Stimulated activated CD8-positive, alpha-beta memory T cell treated with anti-CD3 and anti-CD28 coated beads, Interleukin-4, amount 100 ng/mL, for 1 hour (primary cell): Measurements from ENCODE around the gene FEZF1.

Experiments used
- DNase-seq, 2 donors: peaks; one replicate each; pipeline ENCODE4 v3.0.0-alpha.2; 2020; ENCODE audit warnings: low read depth in 2 of 2, low spot score in 1 of 2

FEZF1 gene

DNA sequence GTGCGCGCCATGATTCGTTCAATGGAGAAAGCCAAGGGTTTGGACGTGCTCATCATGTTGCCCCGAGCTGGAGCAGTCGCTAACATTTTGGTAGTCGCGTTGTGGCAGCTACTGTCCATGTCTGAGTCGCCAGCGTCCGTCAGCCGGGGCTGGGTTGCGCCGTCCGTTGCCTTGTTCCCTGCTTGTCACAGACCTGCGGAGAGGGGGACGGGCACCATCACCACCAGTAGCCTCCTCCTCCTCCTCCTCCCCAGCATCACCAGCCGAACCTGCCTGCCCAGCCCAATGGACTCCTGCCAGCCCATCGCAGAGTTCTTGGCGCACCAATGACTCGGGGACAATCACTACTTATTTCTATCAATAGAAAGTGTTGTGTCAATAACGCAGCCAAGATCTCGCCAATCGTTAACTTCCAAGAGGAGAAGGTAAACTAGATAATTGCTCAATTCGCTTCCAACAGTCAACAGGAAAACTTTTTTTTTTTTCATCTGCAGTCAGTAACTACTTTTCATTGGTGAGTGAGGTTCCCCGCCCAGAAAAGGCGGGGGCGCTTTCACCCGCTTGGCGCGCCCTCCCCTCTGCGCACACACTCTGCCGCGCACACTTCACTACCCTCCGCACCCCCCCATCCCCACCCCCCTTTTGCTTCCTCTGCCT is at the start of gene FEZF1:
TSS of gene FEZF1 (minus strand) at position 432 of the 657 bp plus-strand sequence. CDS start at position 119, 313 bp downstream.
- DNase-seq = no peak

DNA sequence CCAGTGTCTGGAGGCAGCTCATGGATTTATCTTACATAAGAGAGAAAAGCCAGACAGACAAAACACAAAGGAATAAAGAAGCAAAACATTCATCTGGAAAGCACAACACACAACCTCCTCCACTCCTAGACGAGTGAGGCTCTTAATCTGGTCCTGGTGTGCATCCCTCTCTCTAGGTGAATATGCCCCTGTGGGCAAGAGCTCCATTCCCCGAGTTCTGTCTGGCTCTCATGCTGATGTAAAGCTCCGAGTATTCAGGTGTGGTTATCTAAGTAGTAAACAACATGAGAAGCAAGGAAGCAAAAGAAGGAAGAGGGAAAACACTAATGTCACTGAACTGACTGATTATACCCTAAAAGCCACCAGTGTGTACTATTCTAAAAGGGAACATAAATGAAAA is 47.9 kb upstream of the FEZF1 start:
- no peak for DNase-seq

DNA sequence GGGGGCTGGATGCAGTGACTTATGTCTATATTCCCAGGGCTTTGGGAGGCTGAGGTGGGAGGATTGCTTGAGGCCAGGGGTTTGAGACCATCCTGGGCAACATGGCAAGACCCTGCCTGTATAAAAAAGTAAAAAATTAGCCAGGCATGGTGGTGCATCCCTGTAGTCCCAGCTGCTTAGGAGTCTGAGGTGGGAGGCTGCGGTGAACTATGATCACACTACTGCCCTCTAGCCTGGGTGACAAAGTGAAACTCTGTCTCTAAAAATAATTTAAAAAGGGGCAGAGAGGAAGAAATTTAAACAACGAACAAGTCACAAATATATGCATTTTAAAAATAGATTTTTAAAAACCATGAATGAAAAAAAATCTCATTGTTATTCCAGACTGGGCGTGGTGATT is 46.2 kb upstream of the FEZF1 start:
- no peak for DNase-seq

DNA sequence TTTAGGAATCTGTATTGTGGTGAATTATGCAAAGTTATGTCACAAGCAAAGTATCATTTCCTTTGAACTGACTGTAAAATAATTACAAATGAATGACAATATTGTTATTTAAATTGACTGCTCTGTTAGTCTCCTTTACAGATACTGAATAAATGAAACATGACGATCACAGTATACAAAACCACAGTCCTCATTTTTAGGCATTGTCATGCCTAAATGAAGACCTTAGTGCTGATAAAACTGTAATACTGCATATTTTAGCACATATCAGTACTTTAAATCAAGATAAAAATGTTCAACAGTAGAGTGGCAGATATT is 39.7 kb upstream of the FEZF1 start:
- no peak for DNase-seq

GRCh38 chr7:122343601-122344302 is 39.2 kb upstream of the FEZF1 start:
- no peak for DNase-seq

- no peak for DNase-seq
Measured at GRCh38 chr7:122340427-122340826, 35.9 kb upstream of the FEZF1 start.

DNA sequence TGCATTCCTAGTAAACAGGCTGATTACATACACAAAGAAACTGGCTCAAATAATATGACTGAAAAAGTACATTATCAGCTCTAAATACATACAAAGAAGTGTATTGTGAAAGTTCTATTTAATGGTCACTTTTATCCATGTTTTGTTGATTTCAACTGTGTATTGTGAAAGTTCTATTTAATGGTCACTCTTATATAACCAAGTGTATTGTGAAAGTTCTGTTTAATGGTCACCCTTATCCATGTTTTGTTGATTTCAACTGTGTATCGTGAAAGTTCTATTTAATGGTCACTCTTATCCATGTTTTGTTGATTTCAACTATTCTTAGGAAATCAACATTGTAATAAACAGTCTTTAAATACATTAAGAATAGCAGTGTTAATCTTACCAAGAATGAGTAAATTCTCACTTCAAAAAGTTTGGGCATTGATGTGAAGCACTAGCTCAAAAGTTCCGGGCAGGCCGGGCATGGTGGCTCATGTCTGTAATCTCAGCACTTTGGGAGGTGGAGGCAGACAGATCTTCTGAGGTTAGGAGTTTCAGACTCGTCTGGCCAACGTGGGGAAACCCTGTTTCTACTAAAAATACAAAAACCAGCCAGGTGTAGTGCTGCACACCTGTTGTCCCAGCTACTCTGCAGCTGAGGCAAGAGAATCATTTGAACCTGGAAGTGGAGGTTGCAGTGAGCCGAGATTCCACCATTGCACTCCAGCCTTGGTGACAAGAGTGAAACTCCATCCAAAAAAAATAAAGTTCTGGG is 34.8 kb upstream of the FEZF1 start:
- no peak for DNase-seq

DNA sequence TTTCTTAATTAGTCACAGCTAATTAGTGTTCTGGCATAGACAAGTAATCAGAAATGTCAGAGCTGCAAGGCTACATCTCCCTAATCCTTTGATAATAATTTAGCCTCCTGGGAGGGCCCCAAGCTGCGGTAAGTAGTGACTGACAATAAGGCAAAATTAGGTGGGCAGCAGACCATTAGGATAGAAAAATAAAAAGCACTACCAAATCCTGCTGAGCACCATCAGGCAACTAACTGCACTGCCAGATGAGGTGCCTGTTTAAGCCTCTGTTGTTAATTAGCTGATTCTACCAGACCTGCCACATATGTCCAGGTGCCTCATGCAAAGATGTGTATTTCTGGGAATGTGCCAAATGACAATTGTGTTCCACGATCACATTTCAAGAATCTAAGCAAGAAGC is 32.5 kb upstream of the FEZF1 start:
- DNase-seq = no peak

- no peak for DNase-seq
Measured at GRCh38 chr7:122329145-122329802, 24.7 kb upstream of the FEZF1 start.

- no peak for DNase-seq
Measured at GRCh38 chr7:122327969-122328368, 23.4 kb upstream of the FEZF1 start.

- DNase-seq = no peak
Measured at GRCh38 chr7:122316467-122317388, 12.2 kb upstream of the FEZF1 start.

DNA sequence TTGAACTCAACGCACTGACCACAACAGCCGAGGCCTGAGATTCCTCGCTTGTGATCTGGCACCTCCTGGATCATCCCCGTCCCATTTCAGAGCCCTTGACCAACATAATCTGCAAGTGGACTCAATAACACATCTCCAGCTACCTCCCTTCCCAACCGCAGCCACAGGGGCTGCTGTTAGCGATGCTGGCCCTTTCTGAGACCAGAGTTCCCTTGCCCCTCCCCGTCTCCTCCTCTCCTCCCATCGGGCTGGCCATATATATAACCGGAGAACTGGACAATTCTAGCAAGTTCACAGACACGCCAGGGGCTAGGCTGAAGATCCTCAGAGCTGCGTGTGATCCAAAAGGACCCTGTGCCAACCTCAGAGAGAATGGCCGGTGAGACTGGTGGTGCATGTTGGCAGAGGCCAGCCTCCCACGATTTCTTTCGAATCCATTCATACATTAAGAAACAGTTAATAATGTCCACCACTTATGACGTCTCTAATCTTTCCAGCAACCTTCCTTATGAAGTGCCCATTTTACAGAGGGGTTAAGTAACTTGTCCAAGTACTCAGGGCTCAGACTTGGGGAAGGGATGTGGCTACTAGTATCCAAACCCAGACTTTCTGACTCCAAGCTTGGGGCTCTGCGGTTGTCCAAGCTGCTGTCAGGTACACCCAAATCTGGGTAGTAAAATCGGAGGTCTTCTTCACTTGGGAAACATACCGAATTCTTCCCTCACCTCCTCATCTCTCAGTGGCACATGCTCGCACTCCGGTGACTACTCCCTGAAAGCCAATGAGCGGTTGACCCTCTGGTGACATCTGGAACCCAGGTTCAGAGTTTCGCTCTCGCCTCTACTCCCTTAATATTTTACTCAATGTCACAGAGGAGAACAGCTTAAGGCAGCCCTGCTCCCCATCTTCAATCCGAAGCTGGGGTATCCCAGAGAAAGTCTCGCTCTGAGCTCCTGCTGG is 11.2 kb upstream of the FEZF1 start:
- DNase-seq = no peak

DNA sequence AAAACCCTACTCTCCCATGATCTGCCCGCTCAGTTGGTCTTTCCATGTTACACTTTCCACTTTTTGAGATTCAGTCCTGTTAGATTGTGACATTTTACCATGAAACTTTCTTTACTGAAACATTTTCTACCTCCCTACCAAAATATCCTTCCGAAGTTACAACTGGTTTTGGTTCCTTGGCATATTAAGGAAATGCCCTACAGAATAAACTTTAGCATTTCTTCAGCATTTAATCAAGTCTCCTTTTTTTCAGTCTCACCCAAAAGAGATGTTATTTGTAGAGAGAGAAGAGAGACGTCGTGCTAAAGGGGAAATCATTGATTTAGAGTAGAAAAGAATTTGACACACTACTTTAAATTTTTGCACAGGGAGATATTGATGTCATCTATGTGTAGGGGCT is 9.7 kb upstream of the FEZF1 start:
- DNase-seq = no peak

GRCh38 chr7:122312789-122313188 is 8.2 kb upstream of the FEZF1 start:
- no peak for DNase-seq

DNA sequence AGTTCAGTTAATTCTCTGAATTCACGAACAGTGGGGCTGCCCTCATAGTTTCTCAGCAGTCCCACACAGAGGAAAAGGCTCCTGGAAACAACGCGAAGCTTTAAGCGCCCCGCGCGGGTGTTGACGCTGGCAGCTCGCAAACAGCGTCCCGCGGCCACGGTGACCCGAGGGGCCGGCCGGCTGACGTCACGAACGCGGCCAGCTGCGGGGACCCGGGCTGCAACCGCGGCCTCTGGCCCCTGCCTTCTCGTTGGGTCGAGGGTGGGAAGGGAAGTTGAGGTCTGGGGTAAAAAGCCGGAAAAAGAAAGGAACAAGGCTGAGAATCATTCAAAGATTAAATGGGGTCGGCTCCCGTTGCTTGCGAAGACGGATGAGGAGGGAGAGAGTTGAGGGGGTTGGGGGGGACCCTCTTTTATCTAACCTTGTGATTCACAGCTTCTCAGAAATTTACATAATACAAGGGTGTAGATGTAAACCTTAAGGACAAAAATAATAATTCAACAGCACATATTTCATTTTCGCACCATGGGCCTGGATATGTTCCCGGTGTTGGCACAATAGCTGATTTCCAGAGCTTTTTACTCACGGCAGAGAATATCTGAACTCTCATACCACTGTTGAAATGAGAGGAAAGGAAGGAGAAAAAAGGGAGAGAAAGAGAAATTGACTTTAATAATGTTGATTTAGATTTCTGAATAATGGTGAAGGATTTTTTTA is 7.3 kb upstream of the FEZF1 start:
- no peak for DNase-seq

DNA sequence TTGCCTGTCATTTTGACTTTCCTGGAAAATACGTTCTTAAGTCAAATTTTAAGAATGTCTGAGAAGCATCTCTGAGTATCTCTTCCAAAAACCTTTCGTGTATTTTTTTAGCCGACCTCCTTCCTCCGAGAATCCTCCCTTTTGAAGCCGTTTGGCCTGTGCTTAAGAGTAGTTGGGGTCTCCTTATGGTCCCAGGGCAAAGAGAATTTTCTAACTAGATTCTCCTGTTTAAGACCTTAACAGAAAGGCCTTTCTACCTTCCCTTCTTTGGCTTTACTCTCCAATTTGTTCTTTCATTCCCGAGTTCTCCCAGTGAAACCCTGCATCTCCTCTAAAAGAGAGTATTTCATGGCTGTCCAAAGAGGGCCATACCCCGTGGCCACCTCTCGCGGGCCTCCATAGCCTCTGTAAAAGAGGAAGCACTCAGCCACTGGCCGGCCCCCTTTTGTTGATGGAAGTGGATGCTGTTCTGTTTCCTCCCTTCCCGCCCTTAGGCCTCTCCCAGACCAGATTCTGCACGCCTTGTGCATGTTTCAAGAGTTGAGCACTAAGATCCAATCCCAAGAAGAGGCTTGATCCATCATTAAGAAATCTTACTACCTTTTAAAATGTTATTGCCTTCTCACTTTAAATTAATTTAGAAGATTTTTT is 6.6 kb upstream of the FEZF1 start:
- no peak for DNase-seq

DNA sequence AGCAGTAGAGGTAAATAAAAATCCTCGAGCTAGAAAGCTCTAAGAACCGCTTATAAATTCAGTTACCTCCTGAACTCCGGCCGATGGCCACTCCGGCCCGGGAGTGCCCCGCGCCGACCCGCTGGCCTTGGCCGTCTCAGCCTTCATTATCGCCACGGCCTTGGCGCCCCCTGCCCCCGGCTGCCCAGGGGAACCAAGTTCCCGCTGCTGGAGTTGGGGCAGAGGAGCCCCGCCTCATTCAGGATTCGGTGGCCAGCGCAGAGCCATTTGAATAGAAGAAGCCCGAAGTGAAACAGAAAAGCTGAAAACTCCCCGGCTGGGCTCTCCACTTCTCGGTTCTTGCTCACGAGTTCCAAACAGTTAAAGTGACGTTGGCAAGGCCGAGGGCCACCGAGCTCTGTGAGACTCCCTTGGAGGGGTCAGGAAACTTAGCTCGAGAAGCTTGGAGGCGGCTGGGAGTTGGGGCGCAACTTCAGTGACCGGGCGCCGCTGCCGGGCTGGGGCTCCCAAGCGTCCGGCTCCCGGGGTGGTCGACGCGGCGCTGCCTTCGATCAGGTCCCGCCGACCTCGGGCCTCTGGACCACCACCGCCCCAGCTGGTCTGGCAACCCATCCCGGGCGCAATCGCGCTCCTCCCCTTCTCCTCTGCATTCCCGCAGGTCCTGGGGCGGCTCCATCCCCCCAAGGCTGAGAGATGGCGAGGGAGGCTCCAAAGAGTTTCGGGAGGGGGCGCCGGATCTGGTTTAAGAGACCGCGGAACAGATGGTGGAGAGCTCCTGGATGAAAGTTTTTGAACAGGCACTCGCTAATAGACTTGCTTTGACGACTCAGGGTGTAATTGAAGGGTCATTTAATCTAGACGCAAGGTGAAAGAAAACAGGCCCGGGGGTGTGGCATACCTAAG is 5.8 kb upstream of the FEZF1 start:
- no peak for DNase-seq
